NCI-H1417 treated with DMSO at 0.1 percent for 48 hours (cell line): ENCODE data around the gene GINM1.

Experiments
- DNase-seq: peaks from one replicate; lab custom pipeline; 2025; lab: John Stamatoyannopoulos, UW

GINM1 gene

DNA sequence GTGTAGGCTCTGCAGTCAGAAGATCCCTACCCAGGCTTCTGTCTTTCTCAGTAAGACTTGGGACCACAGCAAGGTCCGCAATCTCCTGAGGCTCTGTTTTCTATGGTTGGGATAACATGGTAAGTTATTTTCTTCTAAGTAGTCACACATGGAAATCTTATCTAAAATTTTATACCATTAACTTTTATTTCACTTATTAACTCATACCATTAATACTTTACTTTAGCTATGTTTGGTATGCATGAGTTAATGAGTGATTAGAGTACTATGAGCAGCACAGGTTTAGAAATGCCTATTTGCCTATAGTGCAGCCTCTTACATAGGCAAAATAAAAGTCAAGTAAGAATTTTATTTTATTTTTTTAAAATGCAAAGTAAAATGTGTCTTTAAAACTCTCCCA is 27.2 kb downstream of the GINM1 start:
- DNase-seq: no peak

DNA sequence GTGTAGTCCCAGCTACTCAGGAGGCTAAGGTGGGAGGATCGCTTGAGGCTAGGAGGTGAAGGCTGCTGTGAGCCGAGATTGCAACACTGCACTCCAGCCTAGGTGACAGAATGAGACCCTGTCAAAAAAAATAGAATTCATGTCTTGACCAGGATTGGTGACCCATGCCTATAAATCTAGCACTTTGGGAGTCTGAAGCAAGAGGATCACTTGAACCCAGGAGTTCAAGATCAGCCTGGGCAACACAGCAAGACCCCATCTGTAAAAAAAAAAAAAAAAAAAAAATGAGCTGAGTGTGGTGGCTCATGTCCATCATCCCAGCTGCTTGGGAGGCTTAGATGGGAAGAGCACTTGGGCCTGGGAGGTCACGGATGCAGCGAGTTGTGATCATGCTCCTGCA is 34.3 kb downstream of the GINM1 start:
- DNase-seq: no peak

DNA sequence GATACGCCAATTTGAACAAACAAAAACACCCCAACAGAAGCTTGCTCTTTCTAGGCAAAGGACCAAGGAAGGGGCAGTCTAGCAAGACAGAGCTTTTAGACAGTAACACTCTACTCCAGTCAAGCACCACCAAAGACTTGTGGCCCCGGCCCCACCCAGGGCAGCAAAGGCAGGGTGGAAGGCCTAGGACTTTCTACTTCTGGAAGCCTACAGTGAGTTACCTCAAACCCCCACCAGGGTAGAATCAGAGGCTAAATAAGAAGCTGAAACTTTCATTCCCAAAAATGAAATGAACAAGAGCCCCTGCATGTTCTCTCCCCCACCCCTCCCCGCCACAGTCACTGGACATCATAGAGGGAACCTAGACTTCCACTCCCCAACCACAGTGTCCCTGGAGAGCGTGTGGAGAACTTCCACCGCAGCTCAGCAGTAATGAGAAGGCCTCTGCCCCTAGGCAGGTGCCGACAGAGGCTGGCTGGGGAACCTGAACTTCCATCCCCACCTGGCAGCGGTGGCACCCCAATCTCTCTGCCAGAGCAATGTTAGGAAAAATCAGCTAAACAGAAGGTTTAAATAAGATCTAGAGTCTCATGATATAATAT is 42.3 kb downstream of the GINM1 start:
- no peak for DNase-seq

DNA sequence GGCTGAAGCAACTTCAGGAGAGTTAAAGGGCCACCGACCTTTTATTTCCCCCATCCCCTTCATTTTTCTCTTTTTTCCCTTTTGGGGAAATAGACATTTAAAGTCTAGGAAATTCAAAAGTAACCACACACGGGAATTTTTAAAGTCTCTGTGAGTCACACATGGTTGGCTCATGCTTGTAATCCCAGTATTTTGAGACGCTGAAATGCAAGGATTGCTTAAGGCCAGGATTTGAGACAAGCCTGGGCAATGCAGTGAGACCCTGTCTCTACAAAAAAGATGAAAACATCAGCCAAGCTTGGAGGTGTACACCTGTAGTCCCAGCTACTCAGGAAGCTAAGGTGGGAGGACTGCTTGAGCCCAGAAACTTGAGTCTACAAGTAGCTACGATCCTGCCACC is 48.2 kb downstream of the GINM1 start:
- DNase-seq: no peak

DNA sequence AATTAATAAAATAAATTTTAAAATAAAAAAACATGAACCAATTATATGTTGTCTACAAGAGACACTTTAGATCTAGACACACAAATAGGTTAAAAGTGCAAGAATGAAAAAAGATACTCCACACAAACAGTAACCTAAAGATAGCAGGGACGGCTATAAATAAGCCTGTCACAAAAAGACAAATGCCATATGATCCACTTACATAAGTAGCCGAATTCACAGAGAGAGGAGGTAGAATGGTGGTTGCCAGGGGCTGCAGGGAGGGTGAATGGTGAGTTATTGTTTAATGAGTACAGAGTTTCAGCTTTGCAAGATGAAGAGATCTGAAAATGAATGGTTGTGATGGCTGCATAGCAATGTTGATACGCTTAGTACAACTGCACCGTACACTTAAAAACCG is 49.6 kb downstream of the GINM1 start:
- DNase-seq: no peak

DNA sequence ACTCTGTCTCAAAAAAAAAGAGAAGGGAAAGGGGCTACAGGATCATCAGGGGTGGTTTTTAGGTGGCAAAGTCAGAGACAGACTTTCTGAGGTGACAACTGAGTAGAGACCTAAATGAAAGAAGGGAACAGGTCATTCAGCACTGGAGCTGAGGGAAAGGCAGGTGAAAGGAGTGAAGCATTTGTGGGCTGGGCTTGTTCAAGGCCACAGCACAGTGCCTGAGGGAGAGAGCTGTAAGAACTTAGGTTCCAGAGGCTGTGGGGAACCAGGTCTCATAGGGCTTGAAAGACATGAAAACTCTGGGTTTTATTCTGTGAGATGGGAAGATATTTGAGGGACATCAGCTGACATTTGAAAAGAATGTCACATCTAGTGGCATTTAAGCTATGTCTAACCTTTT is 61.5 kb downstream of the GINM1 start:
- no peak for DNase-seq

DNA sequence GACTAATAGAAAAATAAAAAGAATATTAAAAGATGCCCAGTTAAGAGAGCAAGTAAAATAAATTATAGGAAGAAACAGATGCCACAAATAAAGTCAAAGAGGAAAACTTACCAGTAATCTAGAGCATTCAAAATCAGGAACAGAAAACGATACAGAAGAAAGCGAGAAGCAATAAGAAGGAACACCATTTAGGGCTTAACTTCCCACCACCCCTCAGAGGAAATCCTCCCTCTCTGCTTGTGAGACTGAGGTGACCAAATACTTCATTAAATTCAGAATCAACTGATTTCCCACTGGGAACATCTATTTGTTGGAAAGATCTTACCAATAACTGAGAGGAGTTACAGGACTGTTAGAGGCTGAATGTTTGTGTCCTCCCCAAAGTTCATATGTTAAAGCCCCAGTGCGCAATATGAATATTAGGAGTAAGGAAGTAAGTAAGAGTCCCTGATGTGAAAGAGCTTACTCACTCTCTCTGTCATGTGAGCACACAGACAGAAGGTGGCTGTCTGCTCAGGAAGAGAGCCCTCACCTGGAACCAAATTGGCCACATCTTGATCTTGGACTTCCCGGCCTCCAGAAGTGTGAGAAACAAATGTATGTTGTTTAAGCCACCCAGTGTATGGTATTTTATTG is 62.8 kb downstream of the GINM1 start:
- DNase-seq: no peak

DNA sequence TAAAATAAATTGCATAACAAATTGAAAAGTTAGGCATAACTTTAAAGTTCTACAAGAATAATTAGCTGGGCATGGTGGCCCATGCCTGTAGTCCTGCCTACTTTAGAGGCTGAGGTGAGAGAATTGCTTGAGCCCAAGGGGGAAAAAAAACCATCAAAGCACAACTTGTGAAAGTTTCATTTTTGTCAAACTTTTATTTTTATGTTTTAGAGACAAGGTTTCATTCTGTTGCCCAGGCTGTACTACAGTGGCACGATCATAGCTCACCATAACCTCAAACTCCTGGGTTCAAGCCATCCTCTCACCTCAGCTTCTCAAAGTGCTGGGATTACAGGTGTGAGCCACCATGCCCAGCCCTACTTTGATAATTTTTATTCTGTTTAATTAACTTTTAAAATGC is 68.1 kb downstream of the GINM1 start:
- no peak for DNase-seq

DNA sequence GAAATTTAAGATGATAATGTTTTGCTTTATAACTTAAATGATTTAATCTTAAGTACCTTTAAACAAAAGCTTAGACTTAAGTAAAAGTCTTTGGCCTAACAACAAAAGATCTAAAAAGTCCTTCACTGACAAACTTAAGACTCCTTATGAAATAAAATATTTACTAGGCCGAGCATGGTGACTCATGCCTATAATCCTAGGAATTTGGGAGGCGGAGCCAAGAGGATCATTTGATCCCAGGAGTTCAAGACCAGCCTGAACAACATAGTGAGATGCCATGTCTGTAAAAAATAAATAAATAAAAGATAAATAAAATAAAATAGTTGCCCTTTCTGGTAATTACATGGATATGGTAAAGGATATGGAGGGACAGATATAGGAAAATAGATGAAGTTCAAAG is 69.9 kb downstream of the GINM1 start:
- no peak for DNase-seq
